HL-60 (cell line): ENCODE measurements around the gene ING2.

Experiments
- DNase-seq, 2 experiments: peaks; one replicate each; pipeline ENCODE4 v3.0.0-alpha.2; 2010 to 2020; ENCODE audit warnings: low read depth in 1 of 2, low spot score in 1 of 2
- H3K27ac ChIP-seq: fragments of 250-450 bp; sonication (Bioruptor Pico); replicated peaks from 2 replicates; pipeline ENCODE4 v1.5.1; 2020; ENCODE audit warnings: mild to moderate bottlenecking, moderate library complexity
- H3K27me3 ChIP-seq: fragments of 250-450 bp; sonication (Bioruptor Pico); 2 replicates; pipeline ENCODE4 v1.5.1; 2021; ENCODE audit warnings: mild to moderate bottlenecking, moderate library complexity; ENCODE audit not compliant: insufficient read depth, poor library complexity, severe bottlenecking
- H3K4me3 ChIP-seq: replicated peaks from 2 replicates; pipeline ENCODE4 v1.5.1; 2011; ENCODE audit warnings: mild to moderate bottlenecking, control low read depth, low read length; ENCODE audit not compliant: insufficient read depth
- CTCF ChIP-seq: IDR thresholded peaks from one replicate; pipeline ENCODE4 v1.5.1; 2011; ENCODE audit warnings: low read length, control low read depth, inconsistent platforms; ENCODE audit not compliant: insufficient read depth
- GABPA ChIP-seq: IDR thresholded peaks from 2 replicates; pipeline ENCODE4 v1.6.1; 2012; ENCODE audit warnings: low read depth
- POLR2AphosphoS5 ChIP-seq: IDR thresholded peaks from 2 replicates; pipeline ENCODE4 v1.6.1; 2012; ENCODE audit warnings: low read depth
- REST ChIP-seq: IDR thresholded peaks from 2 replicates; pipeline ENCODE4 v1.6.1; 2012; ENCODE audit warnings: low read depth; ENCODE audit not compliant: insufficient replicate concordance
- SPI1 ChIP-seq: IDR thresholded peaks from 2 replicates; pipeline ENCODE4 v1.6.1; 2012; ENCODE audit warnings: low read depth, mild to moderate bottlenecking, borderline replicate concordance

The ING2 gene

GRCh38 chr4:183503497-183504063, 1.3 kb upstream of the ING2 start:
- Histone ChIP-seq H3K4me3 (peak overlapping the region; percentile 90), H3K27ac (peak overlapping the region; percentile 96), H3K27me3 (no peaks in the 10 kb centered on the region)
- no peak for TF ChIP-seq GABPA
- no peak for TF ChIP-seq CTCF
- no peak for TF ChIP-seq POLR2AphosphoS5
- TF ChIP-seq REST: no peak
- no peak for TF ChIP-seq SPI1
- no peak for DNase-seq

GRCh38 chr4:183504064-183504929, 561 bp upstream of the ING2 start:
- Histone ChIP-seq H3K4me3 (peak overlapping the region; percentile 90), H3K27me3 (no peaks in the 10 kb centered on the region), H3K27ac (peak overlapping the region; percentile 96)
- peak; percentile 83 to 98 for DNase-seq
- TF ChIP-seq POLR2AphosphoS5: peak; percentile 63; the same call in 1 of the 2 replicates
- peak; percentile 79 for TF ChIP-seq SPI1
- no peak for TF ChIP-seq CTCF
- no peak; the same call in 1 of the 2 replicates for TF ChIP-seq GABPA
- peak; percentile 54 for TF ChIP-seq REST

- peak; percentile 76 to 86 for DNase-seq
- TF ChIP-seq GABPA (peak; percentile 79), SPI1 (peak; percentile 92), REST (peak; percentile 38), POLR2AphosphoS5 (peak; percentile 85; the same call in 1 of the 2 replicates), CTCF (no peak)
- Histone ChIP-seq H3K27me3 (no peaks in the 10 kb centered on the region), H3K27ac (peak overlapping the region; percentile 96), H3K4me3 (peak overlapping the region; percentile 90)
These were observed 942 bp downstream of the ING2 start for GRCh38 chr4:183505611-183506388.
